GM23338 (cell line): ENCODE measurements around the gene DMD. TPM values are rescaled to one million over a fixed set of nuclear protein-coding genes. Genes with fewer than 3 reads are reported as not detected.
A peak's percentile ranks its signal among the peaks of the same experiment; 100 is the strongest.

Experiments used
- ATAC-seq: fragments of 200-7000 bp; cut with Tn5 transposase; 3 replicates; pipeline ENCODE4 v1.9.1; 2020
- DNase-seq: peaks from one replicate; pipeline ENCODE4 v3.0.0-alpha.2; 2015; ENCODE audit warnings: low spot score
- H2AFZ ChIP-seq: fragments of 200-600 bp; sonication (generic); 2 replicates; pipeline ENCODE4 v1.8.0; 2016; ENCODE audit warnings: antibody characterized with exemption, mild to moderate bottlenecking, moderate library complexity
- H3F3A ChIP-seq: fragments of 200-600 bp; sonication (generic); replicated peaks from 2 replicates; pipeline ENCODE4 v1.8.0; 2017; ENCODE audit warnings: antibody characterized with exemption, mixed run types, low read depth
- H3K27ac ChIP-seq: fragments of 200-600 bp; sonication (generic); 2 replicates; pipeline ENCODE4 v1.6.1; 2016; ENCODE audit warnings: low read depth
- H3K27me3 ChIP-seq: fragments of 200-600 bp; sonication (generic); 2 replicates; pipeline ENCODE4 v1.8.0; 2016; ENCODE audit warnings: mild to moderate bottlenecking, mixed run types, moderate library complexity; ENCODE audit not compliant: insufficient read depth
- H3K36me3 ChIP-seq: fragments of 200-600 bp; sonication (generic); 2 replicates; pipeline ENCODE4 v1.8.0; 2016; ENCODE audit warnings: mild to moderate bottlenecking; ENCODE audit not compliant: insufficient read depth
- H3K4me1 ChIP-seq: fragments of 200-600 bp; sonication (generic); 2 replicates; pipeline ENCODE4 v1.8.0; 2016; ENCODE audit warnings: mild to moderate bottlenecking, moderate library complexity; ENCODE audit not compliant: insufficient read depth
- H3K4me2 ChIP-seq: fragments of 200-600 bp; sonication (generic); 2 replicates; pipeline ENCODE4 v1.7.1; 2017; ENCODE audit warnings: mixed run types
- H3K4me3 ChIP-seq: fragments of 200-600 bp; sonication (generic); 2 replicates; pipeline ENCODE4 v1.6.1; 2016; ENCODE audit warnings: mixed run types
- H3K79me2 ChIP-seq: fragments of 200-600 bp; sonication (generic); replicated peaks from 2 replicates; pipeline ENCODE4 v1.8.0; 2017; ENCODE audit warnings: mild to moderate bottlenecking; ENCODE audit not compliant: insufficient read depth
- H3K9me2 ChIP-seq: fragments of 200-600 bp; sonication (generic); 2 replicates; pipeline ENCODE4 v1.8.0; 2017; ENCODE audit not compliant: insufficient read depth
- H4K20me1 ChIP-seq: fragments of 200-600 bp; sonication (generic); replicated peaks from 2 replicates; pipeline ENCODE4 v1.8.0; 2017; ENCODE audit warnings: mild to moderate bottlenecking; ENCODE audit not compliant: insufficient read depth
- H3K27ac Mint-ChIP-seq: 2 replicates; pipeline ENCODE4 v1.8.0; 2020; ENCODE audit warnings: inconsistent platforms, mild to moderate bottlenecking, moderate library complexity, mixed read lengths
- H3K27me3 Mint-ChIP-seq: 3 replicates; pipeline ENCODE4 v1.8.0; 2022; ENCODE audit warnings: low read depth, mild to moderate bottlenecking, moderate library complexity, mixed read lengths, inconsistent platforms; ENCODE audit not compliant: insufficient read depth, poor library complexity
- H3K36me3 Mint-ChIP-seq: 3 replicates; pipeline ENCODE4 v1.8.0; 2021; ENCODE audit warnings: low read depth, mild to moderate bottlenecking, inconsistent platforms, moderate library complexity, mixed read lengths
- H3K4me1 Mint-ChIP-seq: 3 replicates; pipeline ENCODE4 v1.8.0; 2020; ENCODE audit warnings: mild to moderate bottlenecking, inconsistent platforms, mixed read lengths
- H3K4me3 Mint-ChIP-seq: 3 replicates; pipeline ENCODE4 v1.8.0; 2021; ENCODE audit warnings: moderate library complexity, mild to moderate bottlenecking, inconsistent platforms, mixed read lengths
- H3K9me3 Mint-ChIP-seq: 3 replicates; pipeline ENCODE4 v1.8.0; 2020; ENCODE audit warnings: moderate library complexity, mild to moderate bottlenecking, inconsistent platforms, mixed read lengths
- CTCF ChIP-seq, 2 experiments: fragments of 200-600 bp in 1 of 2; sonication (generic) in 1 of 2; conservative IDR thresholded peaks; 2 replicates each; pipeline versions ENCODE4 v1.5.1 to v1.6.1; 2016 to 2017; ENCODE audit warnings: antibody characterized with exemption in 2 of 2, low read depth in 2 of 2, mild to moderate bottlenecking in 2 of 2, moderate library complexity in 1 of 2
- EZH2 ChIP-seq: fragments of 200-600 bp; sonication (generic); IDR thresholded peaks from one replicate; pipeline ENCODE4 v1.8.0; 2017; ENCODE audit warnings: antibody characterized with exemption, mild to moderate bottlenecking, low read depth; ENCODE audit not compliant: unreplicated experiment
- EZH2phosphoT487 ChIP-seq: fragments of 200-600 bp; sonication (generic); IDR thresholded peaks from one replicate; pipeline ENCODE4 v1.8.1; 2018; ENCODE audit warnings: antibody characterized with exemption; ENCODE audit not compliant: unreplicated experiment
- JUNB ChIP-seq: IDR thresholded peaks from one replicate; pipeline ENCODE4 v1.6.1; 2016; ENCODE audit warnings: antibody characterized with exemption; ENCODE audit not compliant: unreplicated experiment
- NANOG ChIP-seq: IDR thresholded peaks from 2 replicates; pipeline ENCODE4 v1.6.1; 2016; ENCODE audit warnings: antibody characterized with exemption, borderline replicate concordance
- POLR2AphosphoS5 ChIP-seq: IDR thresholded peaks from 2 replicates; pipeline ENCODE4 v1.6.1; 2016; ENCODE audit warnings: antibody characterized with exemption, low read depth
- REST ChIP-seq: IDR thresholded peaks from one replicate; pipeline ENCODE4 v1.6.1; 2018; ENCODE audit warnings: antibody characterized with exemption; ENCODE audit not compliant: unreplicated experiment
- STAT1 ChIP-seq: IDR thresholded peaks from one replicate; pipeline ENCODE4 v1.6.1; 2016; ENCODE audit warnings: antibody characterized with exemption; ENCODE audit not compliant: unreplicated experiment
- ZNF331 ChIP-seq: fragments of 250-450 bp; sonication (Bioruptor Pico); IDR thresholded peaks from 2 replicates; pipeline ENCODE4 v1.5.0; 2020; ENCODE audit warnings: low read depth, mild to moderate bottlenecking, moderate library complexity
- ZNF462 ChIP-seq: fragments of 250-450 bp; sonication (Bioruptor Pico); IDR thresholded peaks from 2 replicates; pipeline ENCODE4 v1.5.0; 2020; ENCODE audit warnings: mild to moderate bottlenecking, moderate library complexity
- polyA plus RNA-seq: library from polyadenylated mRNA; unstranded; fragments of >200 nt; fragmentation: Nextera tagmentation; extraction: Ambion mirVana; gene quantifications from 2 replicates; pipeline ENCODE4 v1.2.1, GENCODE V29; 2016
- total RNA-seq: library from RNA; depleted of rRNA; stranded (reverse); fragments of >200 nt; shearing (Covaris generic); gene quantifications from 2 replicates; pipeline ENCODE4 v1.2.3, GENCODE V29; 2014

The DMD gene
- total and polyA plus RNA-seq, 2 experiments from 2014 or later = 4.5 to 7.6 TPM

- H3K4me1 Mint-ChIP-seq = peaks cover 4% of the 10 kb centered on the region; the same call in 1 of the 3 replicates
- H3K27ac Mint-ChIP-seq = no peak overlapping the region
- H3K9me3 Mint-ChIP-seq = no peaks in the 10 kb centered on the region
- H4K20me1 ChIP-seq = no peaks in the 10 kb centered on the region
- no peaks in the 10 kb centered on the region; the same call in 1 of the 2 replicates for H3K4me1 ChIP-seq
- H2AFZ ChIP-seq = no peak overlapping the region
- no peaks in the 10 kb centered on the region for H3F3A ChIP-seq
- H3K27me3 ChIP-seq = no peaks in the 10 kb centered on the region
- H3K9me2 ChIP-seq = no peaks in the 10 kb centered on the region
- H3K36me3 Mint-ChIP-seq = no peaks in the 10 kb centered on the region
- ATAC-seq (no peak), DNase-seq (peak; percentile 12)
- no peak overlapping the region for H3K4me3 ChIP-seq
- H3K27ac ChIP-seq = no peak overlapping the region
- no peak overlapping the region for H3K4me3 Mint-ChIP-seq
- H3K27me3 Mint-ChIP-seq = no peaks in the 10 kb centered on the region
- TF ChIP-seq POLR2AphosphoS5 = no peak
- no peak for TF ChIP-seq STAT1
- no peak for TF ChIP-seq NANOG
- TF ChIP-seq CTCF (conservative IDR thresholded peaks at IDR 0.05; ENCODE audit: low read depth in 2 of 2) = peak; percentile 21 to 28; a peak in 2 of 4 replicates
- TF ChIP-seq EZH2phosphoT487 = no peak
- no peak for TF ChIP-seq ZNF331 (CRISPR knock-in tag)
- H3K79me2 ChIP-seq = no peaks in the 10 kb centered on the region
- H3K4me2 ChIP-seq = no peak overlapping the region
- no peaks in the 10 kb centered on the region for H3K36me3 ChIP-seq
These were observed 1222.4 kb downstream of the DMD start for GRCh38 chrX:31988975-31989374.

- H2AFZ ChIP-seq = no peak overlapping the region
- ATAC-seq (no peak), DNase-seq (no peak)
- Mint-ChIP-seq H3K27ac (no peak overlapping the region), H3K4me1 (no peaks in the 10 kb centered on the region), H3K4me3 (no peak overlapping the region), H3K27me3 (no peaks in the 10 kb centered on the region), H3K9me3 (no peaks in the 10 kb centered on the region), H3K36me3 (no peaks in the 10 kb centered on the region)
- no peaks in the 10 kb centered on the region for H3F3A ChIP-seq
- no peaks in the 10 kb centered on the region for H3K36me3 ChIP-seq
- no peak overlapping the region for H3K4me3 ChIP-seq
- no peaks in the 10 kb centered on the region for H3K9me2 ChIP-seq
- H3K27ac ChIP-seq = no peak overlapping the region
- no peaks in the 10 kb centered on the region for H3K27me3 ChIP-seq
- no peak overlapping the region for H3K4me2 ChIP-seq
- no peaks in the 10 kb centered on the region for H4K20me1 ChIP-seq
- H3K79me2 ChIP-seq = no peaks in the 10 kb centered on the region
- H3K4me1 ChIP-seq = no peaks in the 10 kb centered on the region
- no peak for TF ChIP-seq ZNF462 (CRISPR knock-in tag)
- no peak for TF ChIP-seq EZH2phosphoT487
- TF ChIP-seq POLR2AphosphoS5 = no peak
- no peak for TF ChIP-seq JUNB
- TF ChIP-seq REST = no peak
- TF ChIP-seq EZH2 = no peak
- TF ChIP-seq NANOG = no peak
These were observed 1229.7 kb downstream of the DMD start for GRCh38 chrX:31981546-31982062.
